GDM1 (cell line): ENCODE data around the gene SP140L.
"Not testable (repeated sequence)": the region's sequence is repeated elsewhere in the genome, so short reads cannot be mapped to it uniquely, and the experiment has no call there.

Experiments used
- DNase-seq: peaks from one replicate; lab custom pipeline; 2025; lab: John Stamatoyannopoulos, UW

The SP140L gene

DNA sequence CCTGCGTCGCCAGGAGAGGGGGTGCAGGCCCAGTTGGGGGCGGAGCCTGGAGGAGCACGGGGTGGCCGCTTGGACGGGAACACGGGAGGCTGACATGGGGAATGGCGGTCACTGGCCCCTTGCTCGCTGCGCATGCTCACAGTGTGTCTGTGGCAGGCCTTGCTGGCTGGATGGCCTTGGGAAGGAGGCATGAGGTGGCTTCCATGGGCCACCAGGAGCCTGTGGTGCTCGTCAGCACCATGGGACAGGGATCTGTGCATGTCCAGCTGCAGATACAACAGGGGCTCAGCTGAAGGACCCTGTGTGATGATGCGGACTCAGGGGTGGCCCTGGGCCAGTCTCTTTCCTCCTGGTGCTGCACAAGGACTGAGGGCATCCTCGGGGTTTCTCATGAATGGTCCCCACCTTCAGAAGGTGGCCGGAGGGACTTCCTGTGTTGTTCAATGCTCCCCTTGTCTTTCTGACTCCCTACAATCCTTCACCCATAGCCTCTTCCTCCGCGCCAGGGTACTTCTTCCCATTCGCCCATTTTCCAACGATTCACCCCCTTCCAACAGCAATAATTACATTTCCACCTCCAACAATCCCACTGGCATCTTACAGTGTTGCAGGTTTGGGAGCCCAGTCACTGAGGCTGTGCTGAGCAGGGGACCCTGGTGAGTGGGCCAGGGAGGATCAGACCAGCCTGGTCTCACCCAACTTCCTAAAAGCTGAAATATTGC is 3.4 kb upstream of the SP140L start:
- DNase-seq, result no peak

DNA sequence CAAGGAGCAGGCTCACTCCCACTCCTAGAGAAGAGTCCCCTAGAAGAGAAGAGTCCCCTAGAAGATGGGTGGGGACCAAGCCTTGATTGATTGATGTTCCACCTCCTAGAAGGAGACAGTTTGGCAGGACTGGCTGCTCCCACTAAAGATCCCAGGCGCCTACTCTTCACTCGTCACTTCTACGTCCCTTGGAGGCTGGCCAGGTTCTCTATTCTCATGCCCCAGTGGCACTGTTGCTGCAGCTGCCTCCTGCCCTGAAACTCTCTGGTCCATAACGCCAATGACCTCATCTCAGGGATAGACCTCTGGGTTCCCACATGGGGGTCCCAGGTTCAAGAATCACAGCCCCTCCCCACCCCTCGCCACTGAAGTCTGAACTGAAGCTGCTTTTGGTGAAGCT is 2.5 kb upstream of the SP140L start:
- no peak for DNase-seq

DNA sequence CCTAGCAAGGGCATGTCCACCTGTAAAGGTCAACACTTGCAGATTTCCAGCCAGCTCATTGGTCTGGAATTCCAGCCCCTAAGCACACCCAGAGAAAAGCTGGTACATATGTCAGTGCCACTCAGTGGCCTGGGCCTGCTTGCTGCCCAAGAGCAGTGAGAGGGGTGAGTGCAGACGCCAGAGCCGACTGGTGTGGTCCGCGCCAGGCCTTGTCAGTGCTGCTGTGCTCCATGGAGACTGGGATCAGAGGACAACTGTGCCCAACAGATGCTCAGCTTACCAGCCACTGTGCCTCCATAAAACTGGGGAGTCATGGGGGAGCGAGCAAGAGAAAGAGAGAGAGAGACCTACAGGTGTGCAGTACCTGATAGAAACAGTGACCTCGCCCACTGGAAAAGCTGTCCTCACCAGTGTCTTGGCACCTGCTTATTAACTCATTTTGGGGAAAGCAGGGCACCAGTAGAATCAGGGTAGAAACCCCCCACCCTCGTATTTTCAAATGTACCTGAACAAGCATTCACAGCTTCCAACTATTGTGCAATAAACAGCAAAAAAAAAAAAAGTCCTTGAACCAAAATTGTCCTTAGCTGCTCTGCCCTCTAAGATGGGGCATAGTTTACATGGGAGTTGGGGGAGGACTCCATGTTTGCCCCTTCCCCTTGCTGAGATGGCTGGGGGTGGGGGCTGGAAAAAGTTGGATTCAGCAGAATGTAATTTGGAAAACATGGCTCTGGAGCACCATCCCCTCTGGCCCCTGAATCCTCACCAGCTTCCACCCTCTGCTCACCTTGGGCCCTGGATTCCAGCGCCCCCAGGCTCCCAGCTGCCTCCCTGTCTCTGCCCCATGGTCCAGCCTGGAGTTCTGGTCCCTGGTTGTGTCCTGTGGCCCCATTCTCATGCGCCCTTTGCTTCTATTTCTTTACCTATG is 1.4 kb upstream of the SP140L start:
- no peak for DNase-seq

DNA sequence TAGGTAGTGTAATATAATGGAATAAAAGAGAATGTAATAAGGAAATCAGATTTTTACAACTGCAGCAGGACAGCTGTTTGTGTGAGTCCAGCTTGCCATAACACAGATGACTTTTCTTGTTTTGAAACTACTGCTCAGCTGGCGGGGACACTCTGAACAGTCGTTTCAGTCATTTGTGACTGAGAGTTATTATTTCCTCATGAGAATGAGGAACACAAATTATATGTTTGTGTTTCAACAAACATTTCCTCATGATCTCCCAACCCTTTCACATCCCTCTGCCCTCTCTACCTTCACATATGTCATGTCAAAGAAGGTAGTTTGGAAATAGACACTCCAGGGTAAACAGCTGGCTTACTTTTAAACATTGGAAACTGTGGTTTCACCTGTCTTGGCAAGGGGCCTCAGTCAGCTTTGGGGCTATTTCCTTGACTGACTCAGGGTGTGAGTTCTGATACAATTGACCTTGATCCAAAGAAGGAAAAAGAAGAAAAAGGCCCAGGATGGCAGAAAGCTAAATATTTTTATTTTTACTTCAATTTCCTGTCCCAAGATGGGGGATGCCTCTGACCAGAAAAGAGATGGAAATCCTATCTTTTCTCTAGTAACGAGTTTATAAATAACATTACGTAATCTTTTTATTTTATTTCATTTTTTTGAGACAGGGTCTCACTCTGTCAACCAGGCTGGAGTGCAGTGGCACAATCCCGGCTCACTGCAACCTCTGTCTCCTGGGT is 593 bp downstream of the SP140L start:
- no peak for DNase-seq

DNA sequence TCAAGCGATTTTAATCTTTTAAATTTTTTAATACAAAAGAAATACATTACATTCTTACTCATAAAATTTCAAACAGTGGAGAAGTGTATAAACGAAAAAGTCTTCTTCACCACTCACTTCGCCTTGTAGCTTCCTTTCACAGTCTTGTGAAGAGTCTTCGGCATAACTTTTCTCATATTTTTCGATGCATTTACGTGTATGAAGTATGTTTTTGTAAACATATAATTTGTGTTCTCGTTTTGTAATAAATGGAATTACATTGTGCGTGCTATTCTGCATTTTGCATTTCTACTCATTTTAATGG is 1.1 kb downstream of the SP140L start:
- no peak for DNase-seq

DNA sequence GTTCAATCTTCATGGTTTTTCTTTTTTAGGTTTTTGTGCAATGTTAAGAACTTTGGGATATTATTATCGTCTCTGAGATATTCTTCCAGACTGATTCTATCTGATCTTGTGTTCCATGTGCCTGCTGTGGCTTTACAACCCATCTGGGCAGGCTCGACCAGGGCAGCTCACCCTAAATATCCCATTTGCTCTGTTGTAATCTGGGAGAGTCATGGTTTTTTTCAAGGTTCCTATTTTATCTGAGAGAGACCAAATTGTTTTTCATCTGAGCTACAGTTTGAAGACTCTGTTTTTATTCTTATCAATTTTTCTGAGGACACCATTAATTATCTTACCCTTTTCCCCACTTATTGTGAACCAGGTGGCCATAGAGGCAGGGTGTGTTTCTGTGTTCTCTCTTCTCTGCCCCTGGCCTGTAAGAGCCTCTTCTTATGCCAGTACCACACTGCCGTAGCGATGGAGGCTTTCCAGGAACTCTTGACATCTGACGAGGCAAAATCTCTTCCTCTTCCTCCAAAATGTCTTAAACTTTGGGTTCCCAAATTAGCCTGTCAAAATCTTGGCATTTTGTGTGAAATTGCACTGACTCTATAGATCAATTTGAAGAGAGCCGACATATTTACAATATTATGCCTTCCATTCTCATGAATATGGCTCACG is 3.1 kb downstream of the SP140L start:
- DNase-seq, result no peak

DNA sequence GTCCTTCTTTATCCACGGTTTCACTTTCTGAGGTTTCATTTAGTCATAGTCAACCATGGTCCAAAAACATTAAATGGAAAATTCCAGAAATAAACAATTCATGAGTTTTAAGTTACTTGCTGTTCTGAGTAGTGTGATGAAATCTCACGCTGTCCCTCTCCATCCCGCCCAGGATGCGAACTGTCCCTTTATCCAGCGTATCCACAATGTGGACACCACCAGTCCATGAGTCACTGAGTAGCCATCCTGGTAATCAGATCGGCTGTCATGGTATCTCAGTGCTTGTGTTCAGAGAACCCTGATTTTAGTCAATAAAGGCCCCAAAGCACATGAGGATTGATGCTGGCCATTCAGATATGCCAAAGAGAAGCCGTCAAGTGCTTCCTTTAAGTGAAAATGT is 3.7 kb downstream of the SP140L start:
- DNase-seq, result no peak

DNA sequence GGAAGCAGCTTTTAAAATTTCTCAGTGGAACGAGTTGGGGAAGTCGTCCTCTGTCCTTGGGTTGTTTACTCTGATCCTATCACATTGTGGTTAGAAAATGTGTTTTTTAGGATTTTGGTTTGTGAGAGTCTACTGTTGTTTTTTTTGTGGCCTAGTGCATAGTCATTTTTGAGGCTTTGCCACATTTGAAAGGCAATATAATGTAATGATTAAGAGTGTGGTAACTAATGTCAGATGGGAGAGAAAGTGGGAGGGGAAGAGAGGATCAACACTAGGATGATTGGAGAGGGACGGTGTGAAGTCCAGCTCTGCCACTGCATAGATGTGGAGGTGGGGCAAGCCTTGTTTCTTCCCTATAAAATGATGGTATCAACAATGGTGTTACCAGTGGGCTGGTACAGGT is 8.5 kb downstream of the SP140L start:
- DNase-seq, result no peak

DNA sequence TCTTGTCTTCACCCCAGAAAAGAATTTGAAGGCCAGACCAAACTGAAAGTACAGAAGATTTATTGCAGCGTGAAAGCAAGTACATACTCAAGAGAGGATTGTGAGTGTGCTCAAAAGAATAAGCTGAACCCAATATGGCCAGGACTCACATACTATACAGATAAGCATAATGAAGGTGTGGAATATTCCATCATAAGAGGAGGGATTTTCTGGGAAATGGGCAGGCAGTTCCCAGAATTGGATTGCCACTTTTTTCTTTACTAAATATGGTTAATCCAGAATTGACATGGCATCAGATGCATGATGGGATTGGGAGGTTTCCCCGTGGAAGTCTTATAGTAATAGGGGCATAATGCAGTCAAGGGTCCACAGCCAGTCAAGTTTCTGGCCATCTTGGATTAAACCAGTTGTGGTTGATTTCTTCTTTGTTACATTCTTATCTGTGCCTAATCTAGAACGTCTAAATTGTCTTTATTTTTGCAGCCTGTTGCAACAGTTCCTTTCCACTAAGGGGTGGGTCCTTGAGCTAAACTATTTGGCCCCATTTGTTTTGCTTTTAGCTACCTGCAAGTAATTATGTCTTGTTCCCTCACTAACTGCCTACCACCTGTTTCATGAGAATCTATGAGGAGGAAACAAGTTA is 9.0 kb downstream of the SP140L start:
- no peak for DNase-seq

DNA sequence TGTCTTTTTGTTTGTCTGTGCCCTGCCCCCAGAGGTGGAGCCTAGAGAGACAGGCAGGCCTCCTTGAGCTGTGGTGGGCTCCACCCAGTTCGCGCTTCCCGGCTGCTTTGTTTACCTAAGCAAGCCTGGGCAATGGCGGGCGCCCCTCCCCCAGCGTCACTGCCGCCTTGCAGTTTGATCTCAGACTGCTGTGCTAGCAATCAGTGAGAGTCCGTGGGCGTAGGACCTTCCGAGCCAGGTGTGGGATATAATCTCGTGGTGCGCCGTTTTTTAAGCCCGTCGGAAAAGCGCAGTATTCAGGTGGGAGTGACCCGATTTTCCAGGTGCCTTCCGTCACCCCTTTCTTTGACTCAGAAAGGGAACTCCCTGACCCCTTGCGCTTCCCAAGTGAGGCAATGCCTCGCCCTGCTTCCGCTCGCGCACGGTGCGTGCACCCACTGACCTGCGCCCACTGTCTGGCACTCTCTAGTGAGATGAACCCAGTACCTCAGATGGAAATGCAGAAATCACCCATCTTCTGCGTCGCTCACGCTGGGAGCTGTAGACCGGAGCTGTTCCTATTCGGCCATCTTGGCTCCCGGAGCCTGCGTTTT is 15.0 kb downstream of the SP140L start:
- not testable (repeated sequence) for DNase-seq

DNA sequence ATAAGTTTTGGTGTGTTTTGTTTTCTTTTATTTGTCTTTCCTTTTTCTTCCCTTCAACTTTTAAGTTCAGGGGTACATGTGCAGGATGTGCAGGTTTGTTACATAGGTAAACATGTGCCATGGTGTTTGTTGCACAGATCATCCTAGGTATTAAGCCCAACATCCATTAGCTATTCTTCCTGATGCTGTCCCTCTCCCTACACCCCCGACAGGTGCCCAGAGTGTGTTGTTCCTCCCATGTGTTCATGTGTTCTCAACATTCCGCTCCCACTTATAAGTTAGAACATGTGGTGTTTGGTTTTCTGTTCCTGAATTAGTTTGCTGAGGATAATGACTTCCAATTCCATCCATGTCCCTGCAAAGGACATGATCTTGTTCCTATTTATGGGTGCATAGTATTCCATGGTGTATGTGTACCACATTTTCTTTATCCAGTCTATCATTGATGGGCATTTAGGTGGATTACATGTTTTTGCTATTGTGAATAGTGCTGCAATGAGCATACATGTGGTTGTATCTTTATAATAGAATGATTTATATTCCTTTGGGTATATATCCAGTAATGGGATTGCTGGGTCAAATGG is 16.1 kb downstream of the SP140L start:
- DNase-seq, result not testable (repeated sequence)

DNA sequence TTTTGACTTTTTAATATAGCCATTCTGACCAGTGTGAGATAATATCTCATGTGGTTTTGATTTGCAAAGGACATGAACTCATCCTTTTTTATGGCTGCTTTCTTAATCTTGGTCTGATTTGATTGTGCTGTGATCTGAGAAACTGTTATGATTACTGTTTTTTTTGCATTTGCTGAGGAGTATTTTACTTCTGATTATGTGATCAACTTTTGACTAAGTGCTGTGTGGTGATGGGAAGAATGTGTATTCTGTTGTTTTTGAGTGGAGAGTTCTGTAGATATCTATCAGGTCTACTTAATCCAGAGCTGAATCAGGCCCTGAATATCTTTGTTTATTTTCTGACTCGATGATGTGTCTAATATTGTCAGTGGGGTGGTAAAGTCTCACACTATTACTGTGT is 16.8 kb downstream of the SP140L start:
- DNase-seq, result no peak

DNA sequence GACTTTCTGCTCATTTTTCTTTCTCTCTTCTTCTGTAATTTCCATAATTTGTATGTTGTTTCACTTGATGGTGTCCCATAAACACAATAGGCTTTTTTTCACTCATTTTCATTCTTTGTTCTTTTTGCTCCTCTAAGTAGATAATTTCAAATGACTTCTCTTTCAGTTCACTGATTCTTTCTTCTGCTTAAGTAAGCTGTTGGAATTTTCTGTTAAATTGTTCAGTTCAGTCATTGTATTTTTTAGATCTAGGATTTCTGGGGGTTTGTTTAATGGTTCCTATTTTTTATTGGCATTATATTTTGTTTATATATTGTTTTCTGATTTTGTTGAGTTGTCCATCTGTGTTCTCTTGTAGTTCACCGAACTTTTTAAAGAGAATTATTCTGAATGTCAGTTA is 19.5 kb downstream of the SP140L start:
- no peak for DNase-seq

DNA sequence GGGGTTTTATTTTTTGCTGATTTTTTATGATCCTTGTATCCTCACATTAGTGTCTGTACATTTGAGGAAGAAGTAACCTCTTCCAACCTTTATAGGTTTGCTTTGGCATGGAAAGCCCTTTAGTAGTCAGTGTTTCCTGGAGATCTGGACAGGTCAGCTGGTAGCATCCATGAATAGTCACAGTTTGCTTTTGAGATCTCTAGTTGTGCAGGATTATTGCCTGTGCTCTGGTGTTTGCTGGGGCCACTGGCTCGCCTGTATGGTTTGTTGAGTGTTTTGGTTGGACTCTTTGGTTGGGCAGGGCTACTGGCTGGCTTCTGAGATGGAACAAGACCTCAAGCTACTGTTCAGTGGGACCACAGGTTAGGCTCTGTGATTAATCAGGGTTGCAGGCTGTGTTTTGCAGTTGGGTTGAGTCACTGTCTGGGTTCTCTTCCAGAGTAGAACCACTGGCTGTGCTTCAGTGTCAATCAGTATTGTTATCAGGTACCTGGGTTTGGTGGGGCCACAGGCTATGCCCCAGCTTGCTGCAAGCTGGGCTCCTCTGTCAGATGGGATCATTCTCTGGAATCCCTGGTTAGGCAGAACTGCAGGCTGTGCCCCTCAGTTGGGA is 20.0 kb downstream of the SP140L start:
- DNase-seq, result no peak

DNA sequence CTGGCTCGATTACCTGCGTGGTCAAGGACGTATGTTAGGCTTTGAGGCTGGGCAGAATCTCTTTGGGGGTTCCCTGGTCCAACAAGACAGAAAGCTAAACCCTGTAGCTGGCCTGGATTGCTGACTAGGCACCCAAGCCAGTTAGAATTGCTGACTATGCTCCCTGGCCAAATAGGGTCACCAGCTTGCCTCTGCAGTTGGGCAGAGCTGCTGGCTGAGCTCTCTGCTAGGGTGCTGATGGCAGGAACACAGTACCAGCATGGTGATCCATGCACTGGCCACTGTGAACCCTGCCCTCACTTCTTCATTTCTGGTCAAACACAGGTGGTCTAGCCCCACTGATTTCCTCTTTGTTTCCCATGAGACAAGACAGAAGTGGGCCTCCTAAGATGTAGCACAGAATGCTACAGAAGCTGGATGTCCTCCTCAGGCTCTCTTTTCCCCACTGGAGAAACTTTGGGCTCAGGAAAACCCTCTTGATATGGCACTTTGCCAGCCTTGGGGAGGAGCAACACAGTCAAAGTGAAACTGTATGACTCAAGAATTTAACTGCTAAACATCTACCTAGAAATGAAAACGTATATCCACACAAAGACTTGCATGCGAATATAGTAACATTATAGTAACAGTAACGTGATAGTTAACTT is 20.8 kb downstream of the SP140L start:
- DNase-seq, result no peak

DNA sequence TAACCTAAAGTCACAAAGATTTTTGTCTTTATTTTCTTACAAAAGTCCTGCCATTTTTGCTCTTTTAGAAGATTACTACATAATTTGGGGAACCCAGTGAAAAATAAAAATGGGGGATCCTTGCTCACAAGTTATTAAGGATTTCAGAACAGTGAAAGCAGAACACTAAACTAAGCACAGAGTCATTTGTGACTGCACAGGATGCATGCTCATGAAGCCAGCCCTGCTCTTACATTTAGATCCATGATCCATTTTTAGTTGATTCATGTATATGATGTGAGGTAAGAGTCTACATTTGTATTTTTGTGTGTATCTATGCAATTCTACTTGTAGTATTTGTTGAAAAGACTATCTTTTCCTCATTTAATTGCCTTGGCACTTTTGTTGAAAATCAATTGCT is 21.8 kb downstream of the SP140L start:
- DNase-seq, result no peak

DNA sequence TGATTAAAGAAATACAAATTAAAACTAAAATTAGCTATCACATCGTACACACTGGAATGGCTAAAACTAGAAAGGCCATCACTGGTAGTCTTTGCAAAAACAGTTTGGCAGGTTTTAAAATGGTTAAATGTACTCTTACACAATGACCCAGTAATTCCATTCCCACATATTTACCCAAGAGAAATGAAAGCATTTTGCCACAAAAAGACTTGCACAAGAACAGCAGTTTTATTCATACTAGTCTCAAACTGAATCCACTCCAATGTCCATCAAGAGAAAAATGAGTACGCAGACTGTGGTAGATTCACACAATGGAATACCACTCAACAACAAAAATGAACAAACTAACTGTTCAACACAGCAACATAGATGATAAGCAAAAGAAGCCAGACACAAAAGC is 29.1 kb downstream of the SP140L start:
- DNase-seq, result no peak

DNA sequence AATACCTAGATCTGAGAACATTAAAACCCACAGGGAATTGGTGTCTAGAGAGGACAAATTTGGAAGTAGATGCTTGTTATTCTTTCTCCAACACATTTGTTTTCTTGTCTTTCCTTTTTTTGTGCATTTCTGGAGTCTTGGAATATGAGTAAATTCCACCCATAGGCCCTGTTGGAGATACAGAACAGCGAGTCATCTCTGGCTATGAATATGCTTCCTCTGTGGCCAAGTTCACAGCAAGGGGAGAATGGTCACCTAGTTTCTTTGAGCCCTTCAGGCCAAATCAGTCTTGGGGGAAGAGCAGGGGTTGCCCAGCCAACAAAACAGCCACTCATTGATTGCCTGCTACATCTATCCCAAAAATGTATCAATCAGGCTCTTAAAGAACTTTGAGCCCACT is 31.3 kb downstream of the SP140L start:
- DNase-seq, result no peak

DNA sequence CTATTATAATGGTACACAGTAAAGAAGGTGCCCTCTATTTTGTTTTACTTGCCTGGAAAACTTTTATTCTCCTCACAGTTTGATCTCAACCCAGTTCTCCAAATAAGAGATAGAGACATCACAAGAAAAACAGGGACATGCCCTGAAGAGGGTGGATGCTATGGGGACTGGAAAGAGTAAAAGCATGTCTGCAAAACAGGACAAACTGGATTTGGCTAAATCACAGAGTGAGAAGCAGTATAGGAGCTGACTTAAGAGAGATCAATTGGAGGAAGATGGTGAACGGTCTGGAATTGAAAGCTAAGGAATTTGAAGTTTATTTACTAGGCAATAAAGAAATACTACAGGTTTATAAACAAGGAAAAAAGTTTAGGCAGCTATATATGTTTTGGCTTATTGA is 33.0 kb downstream of the SP140L start:
- DNase-seq, result no peak

DNA sequence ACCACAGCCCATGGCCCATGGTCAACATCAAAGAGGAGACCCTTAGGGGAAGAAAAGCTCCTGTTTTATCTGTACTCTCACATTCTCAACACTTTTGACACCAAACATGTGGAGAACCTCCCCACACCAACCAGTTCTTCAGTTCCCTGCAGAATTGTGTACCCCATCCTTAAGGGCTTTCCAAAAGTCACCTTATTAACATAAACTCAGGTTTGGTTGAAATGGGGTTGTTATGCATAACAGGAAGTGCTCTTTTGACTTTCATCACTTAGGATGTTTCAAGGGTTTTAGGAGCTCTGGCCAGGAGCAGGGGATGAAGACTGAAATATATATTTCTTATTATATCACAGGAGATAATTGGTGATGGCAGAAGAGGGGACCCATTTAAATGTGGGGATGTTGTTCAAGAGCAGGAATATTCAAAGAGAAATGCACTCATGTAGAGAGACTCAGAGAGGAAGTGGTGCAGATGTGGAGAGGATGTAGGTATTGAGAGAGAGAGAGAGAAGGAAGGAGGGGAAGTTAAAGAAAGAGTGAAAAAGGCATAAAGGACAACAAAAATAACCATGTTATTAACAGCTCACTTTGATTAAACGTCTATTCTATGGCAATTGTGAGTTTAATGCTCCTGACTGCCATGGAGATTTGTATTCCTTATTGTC is 35.2 kb downstream of the SP140L start:
- no peak for DNase-seq
